Neural progenitor cell (in vitro differentiated cells): ENCODE data around the gene EIF2B4. TPM values are rescaled to one million over a fixed set of nuclear protein-coding genes. Genes with fewer than 3 reads are reported as not detected.

Source experiments
- DNase-seq: peaks from one replicate; pipeline ENCODE4 v3.0.0-alpha.2; 2016; ENCODE audit warnings: low spot score
- H2AFZ ChIP-seq: fragments of 200-600 bp; sonication (generic); replicated peaks from 2 replicates; pipeline ENCODE4 v1.6.1; 2016; ENCODE audit warnings: antibody characterized with exemption
- H3F3A ChIP-seq: fragments of 200-600 bp; sonication (generic); 2 replicates; pipeline ENCODE4 v1.6.1; 2016; ENCODE audit warnings: antibody characterized with exemption, low read depth
- H3K27ac ChIP-seq: fragments of 200-600 bp; sonication (generic); 2 replicates; pipeline ENCODE4 v1.5.1; 2016; ENCODE audit warnings: mild to moderate bottlenecking
- H3K27me3 ChIP-seq: fragments of 200-600 bp; sonication (generic); 2 replicates; pipeline ENCODE4 v1.6.1; 2016; ENCODE audit warnings: mild to moderate bottlenecking, moderate library complexity
- H3K36me3 ChIP-seq: fragments of 200-600 bp; sonication (generic); 2 replicates; pipeline ENCODE4 v1.5.1; 2016
- H3K4me1 ChIP-seq: fragments of 200-600 bp; sonication (generic); 2 replicates; pipeline ENCODE4 v1.6.1; 2016; ENCODE audit warnings: mixed run types
- H3K4me2 ChIP-seq: fragments of 200-600 bp; sonication (generic); 2 replicates; pipeline ENCODE4 v1.6.1; 2016
- H3K4me3 ChIP-seq: fragments of 200-600 bp; sonication (generic); 2 replicates; pipeline ENCODE4 v1.5.1; 2016
- H3K79me2 ChIP-seq: fragments of 200-600 bp; sonication (generic); 2 replicates; pipeline ENCODE4 v1.6.1; 2016; ENCODE audit warnings: low read depth
- H3K9ac ChIP-seq: fragments of 200-600 bp; sonication (generic); 2 replicates; pipeline ENCODE4 v1.6.1; 2016
- H3K9me3 ChIP-seq: fragments of 200-600 bp; sonication (generic); 2 replicates; pipeline ENCODE4 v1.5.1; 2016; ENCODE audit warnings: low read depth
- H4K20me1 ChIP-seq: fragments of 200-600 bp; sonication (generic); 2 replicates; pipeline ENCODE4 v1.6.1; 2016; ENCODE audit warnings: low read depth
- H3K27ac Mint-ChIP-seq: 3 replicates; pipeline ENCODE4 v1.8.0; 2021; ENCODE audit warnings: mixed read lengths
- H3K27me3 Mint-ChIP-seq: 2 replicates; pipeline ENCODE4 v1.8.0; 2022; ENCODE audit warnings: low read depth, mild to moderate bottlenecking, inconsistent platforms, moderate library complexity, mixed read lengths; ENCODE audit not compliant: insufficient read depth
- H3K36me3 Mint-ChIP-seq: 3 replicates; pipeline ENCODE4 v1.8.0; 2021; ENCODE audit warnings: mixed read lengths
- H3K4me1 Mint-ChIP-seq: 3 replicates; pipeline ENCODE4 v1.8.0; 2021; ENCODE audit warnings: mixed read lengths
- H3K4me3 Mint-ChIP-seq: 3 replicates; pipeline ENCODE4 v1.8.0; 2021; ENCODE audit warnings: mild to moderate bottlenecking, moderate library complexity, mixed read lengths
- H3K9me3 Mint-ChIP-seq: 3 replicates; pipeline ENCODE4 v1.8.0; 2020; ENCODE audit warnings: mixed read lengths
- CTCF ChIP-seq: fragments of 200-600 bp; sonication (generic); IDR thresholded peaks from 2 replicates; pipeline ENCODE4 v1.5.1; 2017; ENCODE audit warnings: antibody characterized with exemption, mild to moderate bottlenecking
- EZH2 ChIP-seq: fragments of 200-600 bp; sonication (generic); IDR thresholded peaks from 2 replicates; pipeline ENCODE4 v1.6.1; 2017; ENCODE audit warnings: antibody characterized with exemption, mild to moderate bottlenecking, moderate library complexity
- EZH2phosphoT487 ChIP-seq: fragments of 200-600 bp; sonication (generic); IDR thresholded peaks from 2 replicates; pipeline ENCODE4 v1.6.1; 2017; ENCODE audit warnings: antibody characterized with exemption
- total RNA-seq: library from RNA; depleted of rRNA; stranded (reverse); fragments of >200 nt; gene quantifications from 2 replicates; pipeline ENCODE4 v1.2.3, GENCODE V29; 2015; ENCODE audit warnings: low replicate concordance

The EIF2B4 gene
- total RNA-seq, 1 donor from 2014 or later = 25.5 TPM

DNA sequence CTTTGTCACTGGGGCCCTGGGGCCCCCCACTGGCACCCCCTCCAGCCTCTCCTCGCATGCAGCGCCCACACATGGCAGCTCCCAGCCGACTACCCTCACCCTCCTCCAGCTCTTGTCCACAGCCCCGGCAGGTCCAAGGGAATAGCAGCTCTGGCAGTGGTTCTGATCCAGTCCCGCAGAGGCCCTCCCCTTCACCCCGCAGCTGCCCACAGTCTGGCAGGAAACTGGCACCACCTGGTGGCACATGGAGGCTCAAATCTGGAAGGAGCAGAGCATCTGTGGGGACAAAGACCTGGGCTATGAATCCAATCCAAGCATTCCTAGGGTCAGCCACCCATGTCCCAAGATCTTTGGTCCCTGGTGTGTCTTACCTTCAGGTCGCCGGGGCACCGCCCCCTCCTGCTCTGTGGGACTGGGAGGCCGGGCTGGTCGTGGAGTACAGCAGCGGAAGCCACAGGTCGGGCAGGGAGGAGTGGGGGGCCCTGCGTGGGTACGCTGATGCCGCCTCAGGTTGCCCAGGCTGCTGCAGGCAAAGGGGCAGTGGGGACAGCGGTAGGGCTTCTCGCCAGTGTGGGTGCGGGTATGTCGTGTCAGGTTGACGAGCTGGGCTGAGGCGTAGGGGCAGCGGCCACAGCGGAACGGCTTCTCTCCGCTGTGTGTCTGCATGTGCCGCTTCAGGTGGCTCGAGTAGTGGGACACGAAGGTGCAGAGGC, 8.1 kb upstream of the EIF2B4 start:
- H3K27me3 ChIP-seq = no peaks in the 10 kb centered on the region
- Mint-ChIP-seq H3K27me3 (peaks cover 14% of the 10 kb centered on the region), H3K27ac (no peak overlapping the region), H3K36me3 (peaks cover 30% of the 10 kb centered on the region), H3K9me3 (no peaks in the 10 kb centered on the region), H3K4me1 (peaks cover 24% of the 10 kb centered on the region), H3K4me3 (peak overlapping the region; percentile 75)
- no peak overlapping the region for H3K4me3 ChIP-seq
- peaks cover 8% of the 10 kb centered on the region for H3K4me1 ChIP-seq
- TF ChIP-seq EZH2phosphoT487 (no peak), CTCF (peak; percentile 19)
- peak; percentile 17 for DNase-seq
- H3K9ac ChIP-seq = no peak overlapping the region
- H4K20me1 ChIP-seq = no peaks in the 10 kb centered on the region
- peak overlapping the region; percentile 29 for H3K27ac ChIP-seq
- H3K9me3 ChIP-seq = no peaks in the 10 kb centered on the region
- peak overlapping the region; percentile 84 for H3K4me2 ChIP-seq
- no peaks in the 10 kb centered on the region for H3K36me3 ChIP-seq
- H3F3A ChIP-seq = peaks cover 55% of the 10 kb centered on the region
- H2AFZ ChIP-seq = no peak overlapping the region
- H3K79me2 ChIP-seq = peaks cover 23% of the 10 kb centered on the region

DNA sequence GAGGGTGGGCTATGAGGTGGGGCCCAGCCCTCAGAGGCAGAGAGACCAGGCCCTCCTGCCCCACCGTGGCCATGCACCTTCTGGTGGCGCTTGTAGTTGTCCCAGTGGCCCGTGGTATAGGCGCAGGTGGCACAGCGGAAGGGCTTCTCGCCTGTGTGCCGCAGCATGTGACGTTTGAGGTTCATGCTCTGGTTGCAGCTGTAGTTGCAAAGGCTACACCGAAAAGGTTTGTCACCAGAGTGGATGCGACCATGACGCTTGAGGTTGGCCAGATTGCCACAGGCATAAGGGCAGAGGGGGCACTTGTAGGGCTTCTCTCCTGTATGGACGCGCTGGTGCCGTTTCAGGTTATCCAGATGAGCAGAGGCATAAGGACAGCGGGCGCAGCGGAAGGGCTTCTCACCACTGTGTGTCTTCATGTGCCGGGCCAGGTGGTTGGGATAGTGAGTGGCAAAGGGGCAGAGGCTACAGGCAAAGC, 7.5 kb upstream of the EIF2B4 start:
- DNase-seq = no peak
- Mint-ChIP-seq H3K9me3 (no peaks in the 10 kb centered on the region), H3K4me1 (peaks cover 24% of the 10 kb centered on the region), H3K4me3 (peak overlapping the region; percentile 75), H3K27me3 (peaks cover 14% of the 10 kb centered on the region), H3K36me3 (peaks cover 35% of the 10 kb centered on the region), H3K27ac (no peak overlapping the region)
- Histone ChIP-seq H3K79me2 (peaks cover 29% of the 10 kb centered on the region), H3K27me3 (no peaks in the 10 kb centered on the region), H3K4me2 (no peak overlapping the region), H3K27ac (no peak overlapping the region), H4K20me1 (peaks cover 4% of the 10 kb centered on the region), H3K4me3 (no peak overlapping the region), H2AFZ (no peak overlapping the region), H3K9me3 (no peaks in the 10 kb centered on the region), H3F3A (peaks cover 58% of the 10 kb centered on the region), H3K9ac (no peak overlapping the region), H3K4me1 (peaks cover 8% of the 10 kb centered on the region), H3K36me3 (no peaks in the 10 kb centered on the region)
- TF ChIP-seq EZH2 (no peak), EZH2phosphoT487 (no peak), CTCF (no peak)

- Histone ChIP-seq H3K27me3 (no peaks in the 10 kb centered on the region), H3K4me2 (no peak overlapping the region), H3F3A (peaks cover 52% of the 10 kb centered on the region), H3K4me3 (no peak overlapping the region), H3K4me1 (peaks cover 8% of the 10 kb centered on the region), H3K36me3 (no peaks in the 10 kb centered on the region), H3K27ac (no peak overlapping the region), H3K79me2 (peaks cover 35% of the 10 kb centered on the region), H3K9me3 (no peaks in the 10 kb centered on the region), H3K9ac (no peak overlapping the region), H4K20me1 (peaks cover 6% of the 10 kb centered on the region), H2AFZ (no peak overlapping the region)
- DNase-seq = no peak
- Mint-ChIP-seq H3K4me3 (peak overlapping the region; percentile 24), H3K36me3 (peaks cover 35% of the 10 kb centered on the region), H3K27me3 (peaks cover 14% of the 10 kb centered on the region), H3K9me3 (no peaks in the 10 kb centered on the region), H3K27ac (no peak overlapping the region), H3K4me1 (peaks cover 24% of the 10 kb centered on the region)
- TF ChIP-seq EZH2phosphoT487 (no peak), CTCF (no peak), EZH2 (no peak)
Observed at GRCh38 chr2:27376866-27377617, 6.9 kb upstream of the EIF2B4 start.
